Ovary (tissue), 3 donors: ENCODE measurements around the gene MSMP.

ENCODE experiments used
- CTCF ChIP-seq, 3 donors: fragments of 450-650 bp in 2 of 3; fragments of 200-600 bp in 1 of 3; IDR thresholded peaks; one replicate each; pipeline versions ENCODE4 v1.5.1 to v1.8.0; 2016 to 2022; ENCODE audit warnings: antibody characterized with exemption in 3 of 3, mild to moderate bottlenecking in 1 of 3
- POLR2A ChIP-seq: fragments of 450-650 bp; IDR thresholded peaks from one replicate; pipeline ENCODE4 v1.6.1; 2017; ENCODE audit warnings: antibody characterized with exemption, mild to moderate bottlenecking, moderate library complexity
- donor health status: DM: no; HTN: no; CAD: no.

DNA sequence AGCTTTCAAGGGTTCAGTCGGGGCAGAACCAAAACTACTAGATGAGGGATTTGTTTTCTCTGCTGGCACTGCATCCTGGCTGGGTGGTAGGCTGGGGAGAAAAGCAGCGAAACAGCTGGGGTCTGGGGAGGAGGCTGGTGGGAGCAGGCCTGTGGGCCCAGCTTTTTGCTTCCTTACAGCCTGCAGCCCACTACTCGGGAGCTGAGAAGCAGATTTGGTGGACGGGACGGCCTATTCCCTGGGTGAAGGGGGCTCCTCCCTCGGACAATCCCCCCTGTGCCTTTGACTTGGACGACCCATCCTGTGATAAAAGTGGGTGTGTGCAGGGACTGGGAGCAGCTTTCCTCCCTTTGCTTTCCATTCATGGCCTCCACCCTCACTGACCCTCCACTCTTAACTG lies 46.5 kb upstream of the MSMP start:
- TF ChIP-seq CTCF (IDR thresholded peaks at IDR 0.05) = no peak
- TF ChIP-seq POLR2A = no peak
